NB4 (cell line): Measurements from ENCODE around the gene HOXC4.
A peak's percentile ranks its signal among the peaks of the same experiment; 100 is the strongest.

Experiments
- DNase-seq: peaks from one replicate; pipeline ENCODE4 v3.0.0; 2010; ENCODE audit warnings: low read depth
- H3K4me3 ChIP-seq: one replicate; pipeline ENCODE4 v1.5.1; 2011; ENCODE audit warnings: mild to moderate bottlenecking, low read depth, low read length, moderate library complexity
- CTCF ChIP-seq: IDR thresholded peaks from one replicate; pipeline ENCODE4 v1.5.1; 2012; ENCODE audit warnings: low read depth, low read length
- MAX ChIP-seq: IDR thresholded peaks from 2 replicates; pipeline ENCODE4 v1.6.1; 2011; ENCODE audit warnings: low read depth, low read length
- MYC ChIP-seq: IDR thresholded peaks from 2 replicates; pipeline ENCODE4 v1.6.1; 2011; ENCODE audit warnings: low read depth, low read length
- POLR2A ChIP-seq: IDR thresholded peaks from 2 replicates; pipeline ENCODE4 v1.6.1; 2011; ENCODE audit warnings: mild to moderate bottlenecking; ENCODE audit not compliant: insufficient read length; ENCODE audit errors: extremely low read depth

The HOXC4 gene

GRCh38 chr12:54024581-54025305 is 28.9 kb upstream of the HOXC4 start:
- H3K4me3 ChIP-seq: no peak overlapping the region
- DNase-seq: no peak
- TF ChIP-seq CTCF: no peak
- TF ChIP-seq MYC: no peak
- no peak for TF ChIP-seq MAX
- TF ChIP-seq POLR2A: no peak

DNA sequence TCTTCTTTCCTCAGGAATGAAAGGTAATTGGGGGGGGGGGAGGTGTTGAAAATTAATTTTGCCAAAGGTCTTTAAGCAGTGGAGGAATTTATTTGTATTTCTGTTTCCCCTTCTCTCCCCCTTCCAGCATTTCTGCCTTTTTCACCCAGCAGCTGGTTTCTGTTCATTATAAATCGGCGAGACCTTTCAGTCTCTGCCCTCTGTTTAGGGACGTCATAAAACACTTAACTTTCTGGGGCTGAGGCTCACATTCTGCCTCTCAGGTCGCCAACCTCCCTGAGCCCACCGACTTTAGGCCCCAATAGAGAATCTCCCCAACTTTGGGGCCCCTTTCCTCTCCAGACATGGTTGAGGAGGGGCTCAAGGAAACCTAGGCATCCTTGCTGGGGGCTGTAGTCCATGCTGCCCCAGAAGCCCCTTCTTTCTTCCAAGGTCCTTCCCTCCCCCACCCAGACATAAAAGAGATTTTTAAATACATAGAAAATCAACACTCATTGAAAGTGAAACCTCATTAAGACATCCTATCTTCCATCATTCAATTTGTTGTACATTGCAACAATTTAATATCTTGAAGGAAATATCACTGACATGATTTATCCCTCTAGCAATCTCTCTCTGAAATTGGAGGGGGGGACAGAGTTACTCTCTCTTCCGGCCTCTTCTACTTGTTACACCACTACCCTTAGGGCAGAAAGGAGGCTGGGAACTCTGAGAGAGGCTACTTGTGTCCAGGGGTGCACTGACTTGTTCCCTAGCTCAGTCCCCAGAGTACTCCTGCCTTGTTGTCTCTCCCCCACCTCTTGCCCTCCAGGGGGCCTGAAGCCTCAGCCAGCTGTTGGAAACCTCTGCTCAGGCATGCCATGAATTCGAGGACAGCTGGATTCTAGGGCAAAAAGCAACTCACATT is 27.9 kb upstream of the HOXC4 start:
- no peak overlapping the region for H3K4me3 ChIP-seq

GRCh38 chr12:54026640-54027441 is 26.8 kb upstream of the HOXC4 start:
- peak; percentile 65 for DNase-seq
- peak overlapping the region; percentile 23 for H3K4me3 ChIP-seq

More for the DNA sequence above, 27.9 kb upstream of the HOXC4 start:
- peak; percentile 57 for DNase-seq
- TF ChIP-seq MAX (no peak), POLR2A (no peak), CTCF (no peak), MYC (no peak)

DNA sequence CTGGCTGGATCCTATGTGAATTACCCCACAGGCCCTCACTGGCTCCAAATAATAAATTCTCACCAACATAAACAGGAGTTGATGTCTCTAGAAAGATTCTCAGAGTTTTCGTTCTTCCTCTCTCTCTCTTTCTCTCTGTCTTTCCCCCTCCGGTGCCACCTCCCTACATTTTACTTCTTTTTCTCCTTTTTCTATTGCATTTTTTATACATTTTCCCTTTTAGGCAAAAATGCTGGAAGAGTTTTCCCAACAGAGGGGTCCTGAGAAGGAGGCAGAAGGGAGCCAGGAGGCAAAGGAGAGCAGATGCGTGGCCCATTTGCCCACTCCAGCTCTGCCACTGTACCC is 26.2 kb upstream of the HOXC4 start:
- no peak for DNase-seq
- no peak overlapping the region for H3K4me3 ChIP-seq
- TF ChIP-seq MAX (no peak), MYC (no peak)

More at GRCh38 chr12:54026640-54027441, 26.8 kb upstream of the HOXC4 start:
- TF ChIP-seq MAX: no peak
- no peak for TF ChIP-seq POLR2A
- no peak for TF ChIP-seq CTCF

DNA sequence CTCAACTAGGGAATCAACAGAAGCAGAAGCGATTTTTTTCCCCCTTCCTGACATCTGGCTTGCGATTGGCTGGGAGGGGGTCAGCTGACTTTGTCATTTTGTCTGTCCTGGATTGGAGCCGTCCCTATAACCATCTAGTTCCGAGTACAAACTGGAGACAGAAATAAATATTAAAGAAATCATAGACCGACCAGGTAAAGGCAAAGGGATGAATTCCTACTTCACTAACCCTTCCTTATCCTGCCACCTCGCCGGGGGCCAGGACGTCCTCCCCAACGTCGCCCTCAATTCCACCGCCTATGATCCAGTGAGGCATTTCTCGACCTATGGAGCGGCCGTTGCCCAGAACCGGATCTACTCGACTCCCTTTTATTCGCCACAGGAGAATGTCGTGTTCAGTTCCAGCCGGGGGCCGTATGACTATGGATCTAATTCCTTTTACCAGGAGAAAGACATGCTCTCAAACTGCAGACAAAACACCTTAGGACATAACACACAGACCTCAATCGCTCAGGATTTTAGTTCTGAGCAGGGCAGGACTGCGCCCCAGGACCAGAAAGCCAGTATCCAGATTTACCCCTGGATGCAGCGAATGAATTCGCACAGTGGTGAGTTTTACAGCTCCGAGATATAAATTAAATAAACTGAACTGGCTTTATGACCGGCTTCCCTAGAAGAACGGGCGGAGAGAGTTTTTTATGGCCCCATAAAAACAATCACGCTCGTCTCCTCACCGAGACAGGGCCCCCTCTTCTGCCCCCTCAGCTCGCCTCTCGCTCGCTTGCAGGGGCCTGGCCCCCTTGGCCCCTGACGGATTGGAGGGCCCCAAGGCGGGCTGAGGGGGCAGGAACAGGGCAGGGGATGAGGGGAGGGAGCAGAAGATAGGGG is 25.1 kb upstream of the HOXC4 start, which contains the start of gene HOXC6:
Gene HOXC6 (plus strand): TSS at position 127 of the 888 bp plus-strand sequence. CDS start 82 bp downstream, at position 209.
- no peak for TF ChIP-seq POLR2A
- TF ChIP-seq MAX: no peak
- TF ChIP-seq CTCF: no peak
- no peak for TF ChIP-seq MYC
- peak; percentile 78 for DNase-seq

More for the DNA sequence above, 25.1 kb upstream of the HOXC4 start, which contains the start of gene HOXC6:
- peak within 1 kb of the TSS; percentile 70 for H3K4me3 ChIP-seq
